Thyroid gland (tissue), 4 donors: ENCODE data around the gene FATE1.

ENCODE experiments used
- POLR2A ChIP-seq, 2 donors: fragments of 450-650 bp; IDR thresholded peaks; one replicate each; pipeline ENCODE4 v1.6.1; 2017; ENCODE audit warnings: antibody characterized with exemption in 2 of 2, mild to moderate bottlenecking in 2 of 2, moderate library complexity in 1 of 2
- TF ChIP-seq, protein P1 (sequence below), 6 experiments: fragments of 200-600 bp in 3 of 6; fragments of 450-650 bp in 3 of 6; sonication (generic) in 3 of 6; IDR thresholded peaks; one replicate each; pipeline ENCODE4 v1.5.1; 2016 to 2019; ENCODE audit warnings: antibody characterized with exemption in 6 of 6, mild to moderate bottlenecking in 2 of 6, inconsistent platforms in 1 of 6, moderate library complexity in 1 of 6

DNA sequence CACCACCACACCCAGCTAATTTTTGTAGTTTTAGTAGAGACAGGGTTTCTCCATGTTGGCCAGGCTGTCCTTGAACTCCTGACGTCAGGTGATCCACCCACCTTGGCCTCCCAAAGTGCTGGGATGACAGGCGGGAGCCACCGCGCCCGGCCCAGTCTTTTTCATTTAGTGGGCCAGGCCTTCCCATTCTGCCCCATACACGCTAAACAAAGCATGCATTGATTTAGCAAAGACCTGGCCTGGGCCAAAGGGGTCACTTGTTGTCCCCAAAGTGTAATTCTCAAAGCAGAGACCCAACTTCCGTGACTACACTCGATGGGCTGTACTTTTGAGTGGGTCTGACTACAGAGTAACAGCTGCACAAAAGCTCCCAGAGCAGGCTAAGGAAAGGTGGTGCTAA is 47.9 kb downstream of the FATE1 start:
- TF ChIP-seq POLR2A (IDR thresholded peaks at IDR 0.05): no peak
- TF ChIP-seq, protein P1, sequence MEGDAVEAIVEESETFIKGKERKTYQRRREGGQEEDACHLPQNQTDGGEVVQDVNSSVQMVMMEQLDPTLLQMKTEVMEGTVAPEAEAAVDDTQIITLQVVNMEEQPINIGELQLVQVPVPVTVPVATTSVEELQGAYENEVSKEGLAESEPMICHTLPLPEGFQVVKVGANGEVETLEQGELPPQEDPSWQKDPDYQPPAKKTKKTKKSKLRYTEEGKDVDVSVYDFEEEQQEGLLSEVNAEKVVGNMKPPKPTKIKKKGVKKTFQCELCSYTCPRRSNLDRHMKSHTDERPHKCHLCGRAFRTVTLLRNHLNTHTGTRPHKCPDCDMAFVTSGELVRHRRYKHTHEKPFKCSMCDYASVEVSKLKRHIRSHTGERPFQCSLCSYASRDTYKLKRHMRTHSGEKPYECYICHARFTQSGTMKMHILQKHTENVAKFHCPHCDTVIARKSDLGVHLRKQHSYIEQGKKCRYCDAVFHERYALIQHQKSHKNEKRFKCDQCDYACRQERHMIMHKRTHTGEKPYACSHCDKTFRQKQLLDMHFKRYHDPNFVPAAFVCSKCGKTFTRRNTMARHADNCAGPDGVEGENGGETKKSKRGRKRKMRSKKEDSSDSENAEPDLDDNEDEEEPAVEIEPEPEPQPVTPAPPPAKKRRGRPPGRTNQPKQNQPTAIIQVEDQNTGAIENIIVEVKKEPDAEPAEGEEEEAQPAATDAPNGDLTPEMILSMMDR (IDR thresholded peaks at IDR 0.05): no peak
